ENCODE data around the gene FAM111A.

The FAM111A gene

GRCh38 chr11:59142530-59143507, at the start of gene FAM111A:
Gene FAM111A, plus strand, starts transcription at chr11:59142856. Its CDS starts 6,017 bp downstream, at chr11:59148873.
- ChIA-PET CTCF (interaction anchor here (0.6 to 1.5 kb wide), 7 partner anchors 9 to 1575 kb away, joined by 3 to 13 read pairs (median 4); partner anchors contain the start of genes DTX4 and UBE2L6), POLR2A (interaction anchor here (0.9 to 1.1 kb wide), 2 partner anchors 8 to 15 kb away, joined by 3 to 5 read pairs; no protein-coding TSS in a partner anchor)
- H3K4me3 ChIP-seq (ENCODE audit: low read depth, low read length), result peak within 1 kb of the TSS; percentile 78
- no peaks in the 10 kb centered on the region for H3K36me3 ChIP-seq (ENCODE audit: control insufficient read depth in 2 of 2, insufficient read depth in 1 of 2, low read length in 2 of 2)
- H3K9me3 ChIP-seq (ENCODE audit: control insufficient read depth, insufficient read depth, low read depth, low read length), result no peaks in the 10 kb centered on the region
- H3K27ac ChIP-seq (ENCODE audit: extremely low read depth, low read depth, low read length), result peak within 1 kb of the TSS; percentile 74
- no peaks in the 10 kb centered on the region for H3K4me1 ChIP-seq (ENCODE audit: control insufficient read depth, insufficient read depth, low read length)
- TF ChIP-seq INSM2 (tag by site-specific recombination; IDR thresholded peaks at IDR 0.05), result peak; percentile 78
- no peak for TF ChIP-seq ZNF791 (tag by site-specific recombination; IDR thresholded peaks at IDR 0.05)
- TF ChIP-seq GLIS1 (tag by site-specific recombination; IDR thresholded peaks at IDR 0.05), result no peak
- TF ChIP-seq ZNF2 (tag by site-specific recombination; IDR thresholded peaks at IDR 0.05), result peak; percentile 63
- TF ChIP-seq ZBTB8A (tag by site-specific recombination; IDR thresholded peaks at IDR 0.05), result peak; percentile 41; the same call in 1 of the 2 replicates
- TF ChIP-seq ZNF785 (tag by site-specific recombination; IDR thresholded peaks at IDR 0.05), result peak; percentile 23; the same call in 1 of the 2 replicates
- TF ChIP-seq PRDM10 (tag by site-specific recombination; IDR thresholded peaks at IDR 0.05), result peak; percentile 10; the same call in 1 of the 2 replicates
- TF ChIP-seq ZBTB20 (tag by site-specific recombination; IDR thresholded peaks at IDR 0.05), result peak; percentile 48; the same call in 1 of the 2 replicates
- no peak for TF ChIP-seq ZNF114 (tag by site-specific recombination; IDR thresholded peaks at IDR 0.05)
- peak; percentile 49 for TF ChIP-seq ZBTB17 (tag by site-specific recombination; IDR thresholded peaks at IDR 0.05)
- peak; percentile 78 for TF ChIP-seq PATZ1 (tag by site-specific recombination; IDR thresholded peaks at IDR 0.05)
- no peak for TF ChIP-seq HOXC10 (CRISPR knock-in tag; IDR thresholded peaks at IDR 0.05)
- 0 out of 2 replicates have a peak, but pooled peaks have one; percentile 47 for TF ChIP-seq ZEB2 (tag by site-specific recombination; IDR thresholded peaks at IDR 0.05)
- TF ChIP-seq ZNF837 (tag by site-specific recombination; IDR thresholded peaks at IDR 0.05), result no peak
- 0 out of 2 replicates have a peak, but pooled peaks have one; percentile 45 for TF ChIP-seq ZFP37 (tag by site-specific recombination; IDR thresholded peaks at IDR 0.05)
- TF ChIP-seq ZNF335 (tag by site-specific recombination; conservative IDR thresholded peaks at IDR 0.05), result peak; percentile 89
- TF ChIP-seq REST (tag by site-specific recombination; IDR thresholded peaks at IDR 0.05), result 0 out of 2 replicates have a peak, but pooled peaks have one; percentile 22
- TF ChIP-seq KLF10 (tag by site-specific recombination; IDR thresholded peaks at IDR 0.05), result 0 out of 2 replicates have a peak, but pooled peaks have one; percentile 51
- peak; percentile 94 for TF ChIP-seq ZBTB48 (tag by site-specific recombination; IDR thresholded peaks at IDR 0.05)
- peak; percentile 99 for TF ChIP-seq SCRT2 (tag by site-specific recombination; IDR thresholded peaks at IDR 0.05)
- TF ChIP-seq ZNF610 (tag by site-specific recombination; IDR thresholded peaks at IDR 0.05; ENCODE audit: borderline replicate concordance), result no peak
- TF ChIP-seq ZNF621 (tag by site-specific recombination; IDR thresholded peaks at IDR 0.05), result no peak
